ENCODE results near the gene VPS29. TPM values are rescaled to one million over a fixed set of nuclear protein-coding genes. Genes with fewer than 3 reads are reported as not detected.
"Not testable (repeated sequence)": the region's sequence is repeated elsewhere in the genome, so short reads cannot be mapped to it uniquely, and the experiment has no call there.

Gene VPS29
- polyA plus RNA-seq, 1 donor from 2014 or later, result 123 TPM

- Mint-ChIP-seq H3K27ac (peak overlapping the region in 1 of 3 donors; percentile 55), H3K4me3 (no peak overlapping the region), H3K36me3 (peaks cover 4% of the 10 kb centered on the region)
Measured at GRCh38 chr12:110536834-110537604, 35.1 kb upstream of the VPS29 start.

GRCh38 chr12:110534811-110535210, 32.9 kb upstream of the VPS29 start:
- Mint-ChIP-seq H3K27ac (no peak overlapping the region), H3K9me3 (no peaks in the 10 kb centered on the region), H3K36me3 (peaks cover 4% of the 10 kb centered on the region), H3K4me1 (peaks cover 16 to 24% (median 17%) of the 10 kb centered on the region in 3 donors), H3K4me3 (no peak overlapping the region), H3K27me3 (no peaks in the 10 kb centered on the region)

More at GRCh38 chr12:110536834-110537604, 35.1 kb upstream of the VPS29 start:
- Mint-ChIP-seq H3K27me3 (no peaks in the 10 kb centered on the region), H3K9me3 (no peaks in the 10 kb centered on the region), H3K4me1 (peaks cover 4 to 10% (median 6%) of the 10 kb centered on the region in 3 donors)

- Mint-ChIP-seq H3K27ac (peak overlapping the region in 1 of 3 donors; percentile 57), H3K36me3 (peaks cover 4% of the 10 kb centered on the region), H3K4me3 (no peak overlapping the region), H3K4me1 (peaks cover 13 to 27% (median 19%) of the 10 kb centered on the region in 3 donors), H3K27me3 (no peaks in the 10 kb centered on the region), H3K9me3 (no peaks in the 10 kb centered on the region)
Measured at GRCh38 chr12:110533607-110534006, 31.7 kb upstream of the VPS29 start.

GRCh38 chr12:110532644-110533043, 30.7 kb upstream of the VPS29 start:
- H3K36me3 Mint-ChIP-seq, result peaks cover 4% of the 10 kb centered on the region
- no peaks in the 10 kb centered on the region for H3K9me3 Mint-ChIP-seq
- H3K27me3 Mint-ChIP-seq, result no peaks in the 10 kb centered on the region
- peak overlapping the region in 2 of 3 donors; percentile 50 to 57 for H3K27ac Mint-ChIP-seq
- H3K4me1 Mint-ChIP-seq, result peaks cover 16 to 34% (median 19%) of the 10 kb centered on the region in 3 donors
- H3K4me3 Mint-ChIP-seq, result no peak overlapping the region

GRCh38 chr12:110531741-110532333, 29.9 kb upstream of the VPS29 start:
- H3K27me3 Mint-ChIP-seq, result no peaks in the 10 kb centered on the region
- H3K36me3 Mint-ChIP-seq, result peaks cover 4% of the 10 kb centered on the region
- peaks cover 16 to 34% (median 19%) of the 10 kb centered on the region in 3 donors for H3K4me1 Mint-ChIP-seq
- peak overlapping the region in 2 of 3 donors; percentile 29 to 79 for H3K27ac Mint-ChIP-seq
- H3K9me3 Mint-ChIP-seq, result no peaks in the 10 kb centered on the region
- H3K4me3 Mint-ChIP-seq, result no peak overlapping the region

GRCh38 chr12:110530511-110530910, 28.6 kb upstream of the VPS29 start:
- Mint-ChIP-seq H3K4me1 (peaks cover 16 to 34% (median 19%) of the 10 kb centered on the region in 3 donors), H3K36me3 (no peaks in the 10 kb centered on the region), H3K9me3 (no peaks in the 10 kb centered on the region), H3K27me3 (no peaks in the 10 kb centered on the region), H3K4me3 (peak overlapping the region in 1 of 4 donors; percentile 65), H3K27ac (peak overlapping the region in 1 of 3 donors; percentile 16)

- Mint-ChIP-seq H3K9me3 (no peaks in the 10 kb centered on the region), H3K27me3 (no peaks in the 10 kb centered on the region), H3K36me3 (no peaks in the 10 kb centered on the region), H3K4me1 (peaks cover 16 to 34% (median 19%) of the 10 kb centered on the region in 3 donors), H3K4me3 (peak overlapping the region in 1 of 4 donors; percentile 66), H3K27ac (peak overlapping the region in 2 of 3 donors; percentile 6 to 17)
Measured at GRCh38 chr12:110528277-110528839, 26.4 kb upstream of the VPS29 start.

GRCh38 chr12:110520876-110521712, 19.2 kb upstream of the VPS29 start:
- H3K36me3 Mint-ChIP-seq, H3K9me3 Mint-ChIP-seq, H3K27me3 Mint-ChIP-seq, H3K27ac Mint-ChIP-seq, H3K4me3 Mint-ChIP-seq, H3K4me1 Mint-ChIP-seq: not testable (repeated sequence)

GRCh38 chr12:110518014-110518413, 16.1 kb upstream of the VPS29 start:
- H3K4me1 Mint-ChIP-seq, H3K27ac Mint-ChIP-seq, H3K9me3 Mint-ChIP-seq, H3K27me3 Mint-ChIP-seq, H3K4me3 Mint-ChIP-seq, H3K36me3 Mint-ChIP-seq: not testable (repeated sequence)

GRCh38 chr12:110516995-110517394, 15.1 kb upstream of the VPS29 start:
- Mint-ChIP-seq H3K36me3 (no peaks in the 10 kb centered on the region), H3K4me3 (no peak overlapping the region), H3K27ac (no peak overlapping the region), H3K4me1 (peaks cover 0 to 2% (median 0%) of the 10 kb centered on the region in 3 donors), H3K27me3 (no peaks in the 10 kb centered on the region), H3K9me3 (no peaks in the 10 kb centered on the region)

- no peak overlapping the region for H3K4me3 Mint-ChIP-seq
- no peak overlapping the region for H3K27ac Mint-ChIP-seq
- peaks cover 0 to 2% (median 0%) of the 10 kb centered on the region in 3 donors for H3K4me1 Mint-ChIP-seq
- H3K36me3 Mint-ChIP-seq, result no peaks in the 10 kb centered on the region
- no peaks in the 10 kb centered on the region for H3K9me3 Mint-ChIP-seq
- H3K27me3 Mint-ChIP-seq, result no peaks in the 10 kb centered on the region
Measured at GRCh38 chr12:110514363-110514762, 12.5 kb upstream of the VPS29 start.

GRCh38 chr12:110513842-110514241, 11.9 kb upstream of the VPS29 start:
- peaks cover 0 to 2% (median 0%) of the 10 kb centered on the region in 3 donors for H3K4me1 Mint-ChIP-seq
- no peak overlapping the region for H3K27ac Mint-ChIP-seq
- H3K9me3 Mint-ChIP-seq, result no peaks in the 10 kb centered on the region
- no peaks in the 10 kb centered on the region for H3K27me3 Mint-ChIP-seq
- no peak overlapping the region for H3K4me3 Mint-ChIP-seq
- H3K36me3 Mint-ChIP-seq, result no peaks in the 10 kb centered on the region

- Mint-ChIP-seq H3K4me3 (no peak overlapping the region), H3K4me1 (peaks cover 0 to 6% (median 2%) of the 10 kb centered on the region in 3 donors), H3K27me3 (no peaks in the 10 kb centered on the region), H3K36me3 (no peaks in the 10 kb centered on the region), H3K9me3 (no peaks in the 10 kb centered on the region), H3K27ac (no peak overlapping the region)
Measured at GRCh38 chr12:110508071-110508586, 6.2 kb upstream of the VPS29 start.

- peaks cover 12 to 20% (median 13%) of the 10 kb centered on the region in 3 donors for H3K4me1 Mint-ChIP-seq
- H3K36me3 Mint-ChIP-seq, result peaks cover 5% of the 10 kb centered on the region
- H3K27ac Mint-ChIP-seq, result peak overlapping the region in 2 of 3 donors; percentile 10 to 19
Measured at GRCh38 chr12:110505332-110505731, 3.4 kb upstream of the VPS29 start.

More at GRCh38 chr12:110505332-110505731, 3.4 kb upstream of the VPS29 start:
- Mint-ChIP-seq H3K4me3 (peak overlapping the region in 1 of 4 donors; percentile 64), H3K27me3 (peaks cover 2% of the 10 kb centered on the region), H3K9me3 (no peaks in the 10 kb centered on the region)

Data from IgD-negative memory B cell (primary cell).